Keratinocyte (primary cell): ENCODE measurements around the gene XKR3. TPM values are rescaled to one million over a fixed set of nuclear protein-coding genes. Genes with fewer than 3 reads are reported as not detected.

Experiments used
- DNase-seq: peaks from one replicate; pipeline ENCODE4 v3.0.0-alpha.2; 2011; ENCODE audit warnings: low read depth, missing footprints, low spot score
- FAIRE-seq: peaks from 2 replicates; lab custom pipeline; 2011; peaks lifted over from hg19 to GRCh38; lab: Jason Lieb, UNC
- H2AFZ ChIP-seq: 2 replicates; pipeline ENCODE4 v1.6.0; 2012; ENCODE audit warnings: low read length, control low read depth, inconsistent platforms; ENCODE audit not compliant: control insufficient read depth
- H3K27ac ChIP-seq: 2 replicates; pipeline ENCODE4 v1.5.1; 2011; ENCODE audit warnings: low read length; ENCODE audit not compliant: control insufficient read depth, insufficient read depth
- H3K27me3 ChIP-seq: 3 replicates; pipeline ENCODE4 v1.6.0; 2011; ENCODE audit warnings: low read length; ENCODE audit not compliant: control insufficient read depth, insufficient read depth; ENCODE audit errors: extremely low read depth
- H3K36me3 ChIP-seq, 2 experiments: 2 replicates in 1 of 2; 3 replicates in 1 of 2; pipeline ENCODE4 v1.5.1; 2011; ENCODE audit warnings: low read length in 2 of 2, mild to moderate bottlenecking in 1 of 2; ENCODE audit not compliant: control insufficient read depth in 2 of 2, insufficient read depth in 2 of 2; ENCODE audit errors: extremely low read depth in 1 of 2
- H3K4me1 ChIP-seq: 3 replicates; pipeline ENCODE4 v1.5.1; 2011; ENCODE audit warnings: low read length; ENCODE audit not compliant: control insufficient read depth, insufficient read depth; ENCODE audit errors: extremely low read depth
- H3K4me2 ChIP-seq: 3 replicates; pipeline ENCODE4 v1.6.0; 2011; ENCODE audit warnings: low read depth, low read length; ENCODE audit not compliant: control insufficient read depth, insufficient read depth; ENCODE audit errors: extremely low read depth
- H3K4me3 ChIP-seq, 3 experiments: fragments of 200-600 bp in 1 of 3; sonication (generic) in 1 of 3; 2 replicates in 2 of 3; 3 replicates in 1 of 3; pipeline ENCODE4 v1.5.1; 2011 to 2016; ENCODE audit warnings: low read length in 3 of 3, mild to moderate bottlenecking in 3 of 3, control low read depth in 2 of 3, inconsistent platforms in 1 of 3, low read depth in 1 of 3, mixed read lengths in 1 of 3, mixed run types in 1 of 3, moderate library complexity in 1 of 3; ENCODE audit not compliant: control insufficient read depth in 2 of 3, insufficient read depth in 2 of 3; ENCODE audit errors: extremely low read depth in 1 of 3
- H3K79me2 ChIP-seq: 2 replicates; pipeline ENCODE4 v1.6.0; 2012; ENCODE audit warnings: low read length; ENCODE audit not compliant: control insufficient read depth, insufficient read depth
- H3K9ac ChIP-seq: 3 replicates; pipeline ENCODE4 v1.6.0; 2011; ENCODE audit warnings: low read length; ENCODE audit not compliant: control insufficient read depth, insufficient read depth; ENCODE audit errors: extremely low read depth
- H3K9me1 ChIP-seq: 3 replicates; pipeline ENCODE4 v1.6.0; 2011; ENCODE audit warnings: low read length; ENCODE audit not compliant: control insufficient read depth, insufficient read depth; ENCODE audit errors: extremely low read depth
- H3K9me3 ChIP-seq: 2 replicates; pipeline ENCODE4 v1.5.1; 2012; ENCODE audit warnings: low read depth, low read length; ENCODE audit not compliant: control insufficient read depth
- H4K20me1 ChIP-seq: 3 replicates; pipeline ENCODE4 v1.6.0; 2011; ENCODE audit warnings: low read length; ENCODE audit not compliant: control insufficient read depth, insufficient read depth; ENCODE audit errors: extremely low read depth
- CTCF ChIP-seq, 3 experiments: IDR thresholded peaks in 1 of 3; conservative IDR thresholded peaks in 1 of 3; optimal IDR thresholded peaks in 1 of 3; 2 replicates in 2 of 3; 3 replicates in 1 of 3; pipeline versions ENCODE3 to v1.5.1; 2011; ENCODE audit warnings: low read length in 3 of 3, mild to moderate bottlenecking in 3 of 3, moderate library complexity in 2 of 3, control low read depth in 1 of 3, inconsistent platforms in 1 of 3; ENCODE audit not compliant: insufficient read depth in 2 of 3; ENCODE audit errors: extremely low read depth in 1 of 3
- EZH2 ChIP-seq: IDR thresholded peaks from one replicate; pipeline ENCODE4 v1.6.1; 2012; ENCODE audit warnings: inconsistent platforms, mild to moderate bottlenecking, low read length, moderate library complexity
- dilution Hi-C: fragments of 300-500 bp; cut with MboI; formaldehyde crosslinking; loops from one replicate; pipeline ENCODE4 v1.7.0; 2020; ENCODE audit warnings: low sequenced_read_pairs; ENCODE audit not compliant: extremely low pct_ligation_motif_present
- polyA plus RNA-seq, 5 experiments: library from polyadenylated mRNA; depleted of rRNA in 3 of 5; stranded (reverse) in 3 of 5; stranded (forward) in 1 of 5; unstranded in 1 of 5; fragments of >200 nt; gene quantifications; 1 replicate in 1 of 5; 2 replicates in 3 of 5; 3 replicates in 1 of 5; pipeline versions ENCODE4 v1.2.1 to v1.2.3, GENCODE V29; 2011 to 2012; ENCODE audit warnings: missing spikeins in 2 of 5, low read depth in 1 of 5, low replicate concordance in 1 of 5

Gene XKR3
- polyA plus RNA-seq, 1 donor (not counting 4 experiments of a cell fraction or from before 2014, with no cell fraction given): not detected

GRCh38 chr22:16781074-16781763, 44.0 kb downstream of the XKR3 start:
- Histone ChIP-seq H3K4me2 (no peak overlapping the region), H3K4me1 (no peaks in the 10 kb centered on the region), H4K20me1 (no peaks in the 10 kb centered on the region), H3K9me1 (no peaks in the 10 kb centered on the region), H2AFZ (no peak overlapping the region), H3K9ac (no peak overlapping the region), H3K36me3 (no peaks in the 10 kb centered on the region), H3K27me3 (no peaks in the 10 kb centered on the region), H3K79me2 (no peaks in the 10 kb centered on the region), H3K4me3 (no peak overlapping the region), H3K27ac (no peak overlapping the region), H3K9me3 (no peaks in the 10 kb centered on the region)
- TF ChIP-seq EZH2 (no peak), CTCF (optimal IDR thresholded peaks at IDR 0.05 in 1 of 3, IDR thresholded peaks at IDR 0.05 in 1 of 3, conservative IDR thresholded peaks at IDR 0.05 in 1 of 3; ENCODE audit: extremely low read depth in 1 of 3, insufficient read depth in 2 of 3, low read length in 3 of 3) (no peak)
- no peak for FAIRE-seq
- dilution Hi-C loops: no loop called here
- no peak for DNase-seq

- Histone ChIP-seq H3K9me3 (no peaks in the 10 kb centered on the region), H3K79me2 (no peaks in the 10 kb centered on the region), H3K4me1 (no peaks in the 10 kb centered on the region), H3K36me3 (no peaks in the 10 kb centered on the region), H3K27me3 (no peaks in the 10 kb centered on the region), H4K20me1 (no peaks in the 10 kb centered on the region), H3K9ac (no peak overlapping the region), H2AFZ (no peak overlapping the region), H3K9me1 (no peaks in the 10 kb centered on the region), H3K4me3 (no peak overlapping the region), H3K4me2 (no peak overlapping the region), H3K27ac (no peak overlapping the region)
- FAIRE-seq: no peak
- dilution Hi-C loops: no loop called here
- TF ChIP-seq EZH2 (no peak), CTCF (optimal IDR thresholded peaks at IDR 0.05 in 1 of 3, IDR thresholded peaks at IDR 0.05 in 1 of 3, conservative IDR thresholded peaks at IDR 0.05 in 1 of 3; ENCODE audit: extremely low read depth in 1 of 3, insufficient read depth in 2 of 3, low read length in 3 of 3) (no peak)
- no peak for DNase-seq
Measured at GRCh38 chr22:16777284-16777924, 47.8 kb downstream of the XKR3 start.
